Astrocyte of the spinal cord (primary cell): ENCODE results near the gene ADNP.

Source experiments
- DNase-seq: peaks from one replicate; pipeline ENCODE4 v3.0.0; 2011; ENCODE audit warnings: low read depth, low spot score
- H3K4me3 ChIP-seq: 2 replicates; pipeline ENCODE4 v1.5.1; 2011; ENCODE audit warnings: low read depth, mild to moderate bottlenecking, low read length, moderate library complexity
- in situ Hi-C: cut with HindIII; loops from 2 replicates; pipeline ENCODE4 v1.10.0; 2017; ENCODE audit warnings: low sequenced_read_pairs
- TF ChIP-seq, protein P1 (sequence below): IDR thresholded peaks from 2 replicates; pipeline ENCODE4 v1.5.1; 2012; ENCODE audit warnings: low read depth, mild to moderate bottlenecking, low read length, inconsistent platforms

ADNP gene

GRCh38 chr20:50893620-50894019 lies 37.6 kb downstream of the ADNP start:
- DNase-seq, result no peak
- TF ChIP-seq, protein P1, sequence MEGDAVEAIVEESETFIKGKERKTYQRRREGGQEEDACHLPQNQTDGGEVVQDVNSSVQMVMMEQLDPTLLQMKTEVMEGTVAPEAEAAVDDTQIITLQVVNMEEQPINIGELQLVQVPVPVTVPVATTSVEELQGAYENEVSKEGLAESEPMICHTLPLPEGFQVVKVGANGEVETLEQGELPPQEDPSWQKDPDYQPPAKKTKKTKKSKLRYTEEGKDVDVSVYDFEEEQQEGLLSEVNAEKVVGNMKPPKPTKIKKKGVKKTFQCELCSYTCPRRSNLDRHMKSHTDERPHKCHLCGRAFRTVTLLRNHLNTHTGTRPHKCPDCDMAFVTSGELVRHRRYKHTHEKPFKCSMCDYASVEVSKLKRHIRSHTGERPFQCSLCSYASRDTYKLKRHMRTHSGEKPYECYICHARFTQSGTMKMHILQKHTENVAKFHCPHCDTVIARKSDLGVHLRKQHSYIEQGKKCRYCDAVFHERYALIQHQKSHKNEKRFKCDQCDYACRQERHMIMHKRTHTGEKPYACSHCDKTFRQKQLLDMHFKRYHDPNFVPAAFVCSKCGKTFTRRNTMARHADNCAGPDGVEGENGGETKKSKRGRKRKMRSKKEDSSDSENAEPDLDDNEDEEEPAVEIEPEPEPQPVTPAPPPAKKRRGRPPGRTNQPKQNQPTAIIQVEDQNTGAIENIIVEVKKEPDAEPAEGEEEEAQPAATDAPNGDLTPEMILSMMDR, result no peak
- in situ Hi-C loops, result no loop called here
- H3K4me3 ChIP-seq, result no peak overlapping the region

- TF ChIP-seq, protein P1, result no peak
- DNase-seq, result no peak
- H3K4me3 ChIP-seq, result no peak overlapping the region
- in situ Hi-C loops, result no loop called here
Observed at GRCh38 chr20:50892394-50892793, 38.8 kb downstream of the ADNP start.

GRCh38 chr20:50891138-50891537 lies 40.1 kb downstream of the ADNP start:
- H3K4me3 ChIP-seq, result no peak overlapping the region
- in situ Hi-C loops, result no loop called here
- TF ChIP-seq, protein P1, result no peak
- no peak for DNase-seq

GRCh38 chr20:50887576-50887975 lies 43.7 kb downstream of the ADNP start:
- in situ Hi-C loops, result no loop called here
- no peak for DNase-seq
- TF ChIP-seq, protein P1, result no peak
- H3K4me3 ChIP-seq, result no peak overlapping the region

DNA sequence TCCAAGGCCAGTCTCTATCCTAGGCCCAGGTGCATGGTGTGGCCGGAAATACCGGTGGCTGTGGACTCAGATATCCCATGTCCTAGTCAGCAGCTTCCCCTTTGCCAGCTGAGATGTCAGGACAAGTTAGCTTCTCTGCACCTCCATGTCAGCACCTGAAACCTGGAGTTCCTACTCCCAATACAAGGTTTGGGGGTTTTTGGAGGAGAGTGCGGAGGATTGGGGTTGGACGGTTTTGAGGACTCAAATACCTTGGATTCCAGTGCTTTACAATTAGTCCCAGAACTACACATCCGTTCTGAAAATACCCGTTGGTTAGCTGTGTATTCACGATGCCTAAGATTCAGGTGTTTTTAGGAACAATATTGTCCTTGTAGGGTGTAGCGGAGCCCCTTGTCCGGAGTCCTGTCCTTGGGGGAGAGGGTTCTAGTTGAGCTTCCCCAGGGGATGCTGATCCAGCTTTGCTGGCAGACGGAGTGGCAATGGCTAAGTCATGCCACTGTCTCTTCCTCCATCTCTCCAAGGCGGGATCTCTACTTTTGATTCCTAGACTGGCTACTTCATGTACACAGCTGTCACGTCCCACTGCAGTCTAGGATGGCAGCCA lies 45.0 kb downstream of the ADNP start:
- no peak overlapping the region for H3K4me3 ChIP-seq
- in situ Hi-C loops, result no loop called here
- TF ChIP-seq, protein P1, result no peak
- DNase-seq, result no peak

- DNase-seq, result no peak
- TF ChIP-seq, protein P1, result no peak
- in situ Hi-C loops, result no loop called here
- no peak overlapping the region for H3K4me3 ChIP-seq
Observed at GRCh38 chr20:50885781-50886180, 45.5 kb downstream of the ADNP start.
